MM.1S (cell line): ENCODE data around the gene PLXND1.

ENCODE experiments used
- DNase-seq: peaks from one replicate; pipeline ENCODE4 v3.0.0-alpha.2; 2015
- H2AFZ ChIP-seq: fragments of 300-600 bp; sonication (generic); 2 replicates; pipeline ENCODE4 v1.6.0; 2016; ENCODE audit warnings: antibody characterized with exemption, low read length
- H3F3A ChIP-seq: fragments of 300-600 bp; sonication (generic); 2 replicates; pipeline ENCODE4 v1.6.1; 2016; ENCODE audit warnings: mild to moderate bottlenecking, antibody characterized with exemption, low read length, moderate library complexity, mixed read lengths; ENCODE audit not compliant: insufficient read depth
- H3K27ac ChIP-seq: fragments of 300-600 bp; sonication (generic); 2 replicates; pipeline ENCODE4 v1.5.1; 2016; ENCODE audit warnings: mild to moderate bottlenecking, low read length
- H3K27me3 ChIP-seq: fragments of 300-600 bp; sonication (generic); replicated peaks from 2 replicates; pipeline ENCODE4 v1.6.0; 2016; ENCODE audit warnings: low read length; ENCODE audit not compliant: insufficient read depth
- H3K36me3 ChIP-seq: fragments of 300-600 bp; sonication (generic); replicated peaks from 2 replicates; pipeline ENCODE4 v1.6.1; 2016; ENCODE audit warnings: mild to moderate bottlenecking, low read length, mixed read lengths; ENCODE audit not compliant: insufficient read depth
- H3K4me1 ChIP-seq: fragments of 300-600 bp; sonication (generic); 2 replicates; pipeline ENCODE4 v1.6.1; 2016; ENCODE audit warnings: low read length, mixed read lengths
- H3K4me2 ChIP-seq: fragments of 300-600 bp; sonication (generic); 2 replicates; pipeline ENCODE4 v1.6.0; 2016; ENCODE audit warnings: low read depth, low read length
- H3K4me3 ChIP-seq: fragments of 300-600 bp; sonication (generic); 2 replicates; pipeline ENCODE4 v1.5.1; 2016; ENCODE audit warnings: low read length, mixed read lengths
- H3K79me2 ChIP-seq: fragments of 300-600 bp; sonication (generic); 2 replicates; pipeline ENCODE4 v1.6.1; 2016; ENCODE audit warnings: mixed run types, low read length, mixed read lengths
- H3K9ac ChIP-seq: fragments of 300-600 bp; sonication (generic); 2 replicates; pipeline ENCODE4 v1.6.1; 2016; ENCODE audit warnings: low read length, mixed read lengths
- H3K9me2 ChIP-seq: fragments of 300-600 bp; sonication (generic); replicated peaks from 2 replicates; pipeline ENCODE4 v1.6.1; 2016; ENCODE audit warnings: mild to moderate bottlenecking, low read length, mixed read lengths; ENCODE audit not compliant: insufficient read depth
- H3K9me3 ChIP-seq: fragments of 300-600 bp; sonication (generic); replicated peaks from 2 replicates; pipeline ENCODE4 v1.6.1; 2016; ENCODE audit warnings: mild to moderate bottlenecking, low read length, mixed read lengths; ENCODE audit not compliant: insufficient read depth
- H4K20me1 ChIP-seq: fragments of 300-600 bp; sonication (generic); 2 replicates; pipeline ENCODE4 v1.6.1; 2016; ENCODE audit warnings: mild to moderate bottlenecking, low read length, moderate library complexity, mixed read lengths; ENCODE audit not compliant: insufficient read depth
- CTCF ChIP-seq: fragments of 300-600 bp; sonication (generic); IDR thresholded peaks from 2 replicates; pipeline ENCODE4 v1.5.1; 2016; ENCODE audit warnings: antibody characterized with exemption, low read length, mixed read lengths
- EZH2 ChIP-seq: fragments of 300-600 bp; sonication (generic); optimal IDR thresholded peaks from 2 replicates; pipeline ENCODE3; 2017; ENCODE audit warnings: low read depth, mild to moderate bottlenecking, antibody characterized with exemption, low read length, mixed read lengths
- EZH2phosphoT487 ChIP-seq: fragments of 300-600 bp; sonication (generic); IDR thresholded peaks from 2 replicates; pipeline ENCODE4 v1.6.1; 2018; ENCODE audit warnings: antibody characterized with exemption, low read length

Gene PLXND1

DNA sequence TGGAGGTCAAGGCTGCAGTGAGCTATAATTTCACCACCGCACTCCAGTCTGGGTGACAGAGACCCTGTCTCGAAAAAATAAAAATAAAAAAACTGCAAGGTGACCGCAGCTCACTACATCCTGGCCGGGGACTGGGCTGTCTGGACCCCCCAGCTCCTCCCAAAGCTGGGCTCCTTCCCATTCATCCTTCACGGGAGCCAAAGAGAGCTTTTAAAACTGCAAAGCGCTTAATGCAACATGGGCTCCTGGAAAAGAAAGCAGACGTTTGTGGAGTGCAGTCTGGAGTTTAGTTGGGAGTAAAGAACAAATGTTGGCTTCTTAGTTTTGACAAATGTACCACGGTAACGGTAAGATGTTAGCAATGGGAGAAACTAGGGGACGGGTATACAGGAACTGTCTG is 12.1 kb downstream of the PLXND1 start:
- DNase-seq, result no peak
- H3K9ac ChIP-seq, result no peak overlapping the region
- no peak overlapping the region for H3K27ac ChIP-seq
- no peaks in the 10 kb centered on the region for H3K36me3 ChIP-seq
- no peak overlapping the region for H3K4me2 ChIP-seq
- H3K27me3 ChIP-seq, result no peaks in the 10 kb centered on the region
- no peaks in the 10 kb centered on the region for H3K9me3 ChIP-seq
- TF ChIP-seq EZH2 (no peak), CTCF (no peak), EZH2phosphoT487 (no peak)
- H3K9me2 ChIP-seq, result no peaks in the 10 kb centered on the region
- no peak overlapping the region for H2AFZ ChIP-seq
- H3K79me2 ChIP-seq, result no peaks in the 10 kb centered on the region
- H3F3A ChIP-seq, result no peaks in the 10 kb centered on the region
- H3K4me1 ChIP-seq, result no peaks in the 10 kb centered on the region; the same call in 1 of the 2 replicates
- no peaks in the 10 kb centered on the region for H4K20me1 ChIP-seq
- no peak overlapping the region for H3K4me3 ChIP-seq

DNA sequence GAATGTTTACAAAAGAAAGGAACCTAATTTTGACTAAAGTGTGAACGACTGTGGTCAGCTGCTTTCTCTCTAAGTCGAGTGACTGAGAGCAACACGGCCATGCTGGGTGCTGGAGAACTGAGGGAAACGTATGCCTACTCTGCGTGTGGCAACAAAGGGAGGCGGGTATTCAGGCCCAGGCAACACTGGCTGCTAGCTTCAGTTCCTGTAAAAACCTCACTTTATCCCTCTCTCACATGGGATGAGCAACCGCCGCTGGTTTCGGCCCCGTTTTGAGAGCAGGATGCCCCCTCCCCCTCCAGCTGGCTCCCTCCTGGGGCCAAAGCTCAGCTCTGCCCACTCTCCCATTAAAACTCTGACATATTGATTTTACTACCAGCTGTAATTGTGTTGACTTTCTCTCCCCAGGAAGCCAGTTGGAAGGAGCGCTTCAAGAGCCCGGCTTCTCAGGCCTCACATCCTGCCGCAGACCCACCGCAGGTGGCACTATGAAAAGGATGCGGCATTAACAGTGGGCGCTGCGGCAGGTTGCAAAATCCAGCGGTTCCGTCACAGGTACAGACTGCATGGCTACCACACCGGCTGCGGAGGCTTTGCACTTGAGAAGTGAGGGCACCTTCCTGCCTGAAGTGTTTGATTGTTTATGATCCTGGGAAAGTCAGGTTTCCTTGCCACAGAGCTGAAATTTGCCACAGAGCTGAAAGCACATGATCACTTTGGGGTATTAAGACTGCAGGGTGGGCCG is 12.7 kb downstream of the PLXND1 start:
- Histone ChIP-seq H3K27me3 (no peaks in the 10 kb centered on the region), H3K36me3 (no peaks in the 10 kb centered on the region), H3K9me2 (no peaks in the 10 kb centered on the region), H3K79me2 (no peaks in the 10 kb centered on the region), H3K9ac (no peak overlapping the region), H3K27ac (no peak overlapping the region), H3K4me2 (peak overlapping the region; percentile 32; the same call in 1 of the 2 replicates), H3K4me3 (no peak overlapping the region), H4K20me1 (no peaks in the 10 kb centered on the region), H3K4me1 (no peaks in the 10 kb centered on the region; the same call in 1 of the 2 replicates), H3F3A (no peaks in the 10 kb centered on the region), H3K9me3 (no peaks in the 10 kb centered on the region), H2AFZ (0 out of 2 replicates have a peak overlapping the region, but pooled peaks have one; percentile 4)
- TF ChIP-seq EZH2phosphoT487 (no peak), CTCF (no peak), EZH2 (no peak)
- peak; percentile 47 for DNase-seq

- H3K4me2 ChIP-seq, result no peak overlapping the region
- no peak overlapping the region for H3K27ac ChIP-seq
- H4K20me1 ChIP-seq, result no peaks in the 10 kb centered on the region
- TF ChIP-seq EZH2phosphoT487 (no peak), CTCF (0 out of 2 replicates have a peak, but pooled peaks have one; percentile 3), EZH2 (no peak)
- H3K9me2 ChIP-seq, result no peaks in the 10 kb centered on the region
- H2AFZ ChIP-seq, result 0 out of 2 replicates have a peak overlapping the region, but pooled peaks have one; percentile 4
- H3K79me2 ChIP-seq, result no peaks in the 10 kb centered on the region
- H3K36me3 ChIP-seq, result no peaks in the 10 kb centered on the region
- H3K27me3 ChIP-seq, result no peaks in the 10 kb centered on the region
- no peak overlapping the region for H3K4me3 ChIP-seq
- no peaks in the 10 kb centered on the region; the same call in 1 of the 2 replicates for H3K4me1 ChIP-seq
- H3K9ac ChIP-seq, result no peak overlapping the region
- no peak for DNase-seq
- H3F3A ChIP-seq, result no peaks in the 10 kb centered on the region
- H3K9me3 ChIP-seq, result no peaks in the 10 kb centered on the region
Measured at GRCh38 chr3:129593230-129593594, 13.3 kb downstream of the PLXND1 start.
